SU-DHL-6 (cell line): ENCODE measurements around the gene HMGCS1.

Source experiments
- CTCF ChIP-seq: fragments of 200-600 bp; sonication (generic); IDR thresholded peaks from one replicate; pipeline ENCODE4 v1.5.1; 2017; ENCODE audit warnings: antibody characterized with exemption, mild to moderate bottlenecking, low read length, moderate library complexity; ENCODE audit not compliant: insufficient read depth, poor library complexity, severe bottlenecking
- EZH2phosphoT487 ChIP-seq: fragments of 200-600 bp; sonication (generic), shearing (Covaris generic); conservative IDR thresholded peaks from 2 replicates; pipeline ENCODE4 v1.6.1; 2018; ENCODE audit warnings: mild to moderate bottlenecking, antibody characterized with exemption, low read length, moderate library complexity, mixed read lengths

- TF ChIP-seq CTCF (no peak), EZH2phosphoT487 (no peak)
Observed at GRCh38 chr5:43281840-43282658, 31.2 kb downstream of the HMGCS1 start.
